GM18511 (cell line): ENCODE measurements around the gene ST8SIA5.

ENCODE experiments used
- ATAC-seq: cut with Tn5 transposase; IDR thresholded peaks from one replicate; pipeline ENCODE4 v1.9.1; 2021; ENCODE audit warnings: mild to moderate bottlenecking, moderate library complexity; ENCODE audit not compliant: unreplicated experiment

The ST8SIA5 gene

DNA sequence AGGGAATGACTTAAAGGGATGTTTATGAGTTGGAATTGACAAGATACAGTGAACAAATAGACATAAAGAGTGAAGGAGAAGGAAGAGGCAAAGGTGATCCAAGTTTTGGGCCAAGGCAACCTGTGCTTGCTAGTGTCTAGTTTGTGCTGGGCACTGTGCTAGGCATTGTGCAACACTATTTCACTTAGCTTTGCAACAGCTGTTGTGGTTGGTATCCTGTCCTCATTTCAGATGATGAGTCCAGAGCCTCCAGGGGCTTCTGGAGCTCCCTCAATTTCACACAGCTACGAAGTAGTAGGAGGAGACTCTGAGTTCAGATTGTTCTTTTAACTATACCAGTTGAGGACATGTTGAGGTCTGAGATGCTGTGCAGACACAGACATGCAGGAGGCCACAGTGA lies 81.7 kb downstream of the ST8SIA5 start:
- ATAC-seq, result no peak

DNA sequence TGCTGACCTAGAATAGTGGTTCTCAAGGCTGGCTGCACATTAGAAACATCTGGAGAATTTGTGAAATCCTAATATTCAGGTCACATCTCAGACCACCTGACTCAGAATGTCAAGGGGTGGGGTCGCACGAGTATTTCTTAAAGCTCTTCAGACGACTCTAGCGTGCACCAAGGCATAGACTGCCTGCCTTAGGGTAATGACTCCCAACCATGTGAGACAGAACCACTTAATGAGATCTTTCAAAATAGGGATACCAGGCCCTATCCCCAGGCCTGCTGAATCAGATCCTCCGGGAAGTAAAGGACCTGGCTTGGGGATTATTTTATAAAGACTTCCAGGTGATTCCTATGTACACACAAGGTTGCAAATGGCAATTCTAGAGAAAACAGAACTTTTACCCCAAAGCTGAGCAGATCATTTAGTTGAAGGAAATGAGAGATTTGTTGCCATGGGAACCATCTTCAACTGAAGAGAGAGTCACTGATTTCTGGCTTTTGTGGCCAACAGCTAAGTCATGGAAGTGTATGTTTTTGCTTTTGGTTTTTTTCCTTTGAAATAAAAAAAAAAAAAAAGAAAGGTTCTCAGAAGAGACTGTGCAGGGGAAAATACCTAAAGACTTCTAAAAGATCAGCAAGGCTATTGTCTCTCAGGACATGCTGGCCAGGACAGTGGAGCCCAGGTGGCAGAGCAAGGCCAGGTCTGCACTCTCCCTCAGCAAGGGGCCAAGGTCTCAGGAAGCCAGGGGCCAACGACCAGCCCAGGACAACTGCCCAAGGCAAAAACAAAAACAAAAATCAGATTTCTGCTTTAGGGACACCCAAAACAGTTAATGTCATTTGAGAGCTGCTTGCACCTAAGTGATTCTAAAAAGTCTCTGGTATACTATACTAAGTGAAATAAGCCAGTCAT lies 84.5 kb downstream of the ST8SIA5 start:
- ATAC-seq, result no peak

- no peak for ATAC-seq
These were observed 88.2 kb downstream of the ST8SIA5 start for GRCh38 chr18:46668694-46669093.

GRCh38 chr18:46668135-46668534 lies 88.7 kb downstream of the ST8SIA5 start:
- no peak for ATAC-seq

- ATAC-seq, result no peak
These were observed 93.3 kb downstream of the ST8SIA5 start for GRCh38 chr18:46663539-46663938.

DNA sequence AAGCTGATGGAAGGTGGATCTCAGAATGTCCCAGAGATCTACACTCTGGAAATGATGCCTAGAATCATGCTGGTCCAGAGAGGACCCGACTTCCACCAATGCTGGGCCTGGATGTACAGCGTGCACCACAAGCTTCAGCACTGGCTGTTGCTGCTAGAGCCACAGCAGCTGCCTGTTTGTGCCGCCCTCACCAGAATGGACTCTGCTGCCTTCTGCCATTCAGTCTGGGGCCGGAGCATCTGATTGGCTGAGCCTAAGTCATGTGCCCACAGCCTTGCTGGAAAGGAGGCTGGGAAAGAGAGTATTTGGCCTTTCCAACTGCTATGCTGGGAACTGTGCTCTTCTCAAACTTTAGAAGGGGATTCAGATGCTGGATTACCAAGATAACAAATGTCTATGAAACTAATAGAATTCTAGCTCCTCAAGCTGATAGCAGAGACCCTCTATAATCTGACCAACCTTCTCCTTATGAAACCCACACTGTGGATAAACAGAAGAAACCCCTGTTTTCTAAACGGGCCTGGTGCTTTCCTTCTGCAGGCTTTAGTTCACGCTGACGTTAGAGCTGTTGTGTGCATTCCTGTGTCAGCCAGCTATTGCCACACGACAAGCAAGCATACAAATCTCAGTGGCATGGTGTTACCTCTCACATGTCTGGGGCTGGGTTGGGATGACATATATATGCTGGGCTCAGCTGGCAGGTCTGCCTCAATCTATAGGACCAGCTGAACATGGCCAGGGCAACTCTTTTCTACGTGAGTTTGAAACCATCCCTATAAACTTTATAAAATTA lies 95.7 kb downstream of the ST8SIA5 start:
- no peak for ATAC-seq

DNA sequence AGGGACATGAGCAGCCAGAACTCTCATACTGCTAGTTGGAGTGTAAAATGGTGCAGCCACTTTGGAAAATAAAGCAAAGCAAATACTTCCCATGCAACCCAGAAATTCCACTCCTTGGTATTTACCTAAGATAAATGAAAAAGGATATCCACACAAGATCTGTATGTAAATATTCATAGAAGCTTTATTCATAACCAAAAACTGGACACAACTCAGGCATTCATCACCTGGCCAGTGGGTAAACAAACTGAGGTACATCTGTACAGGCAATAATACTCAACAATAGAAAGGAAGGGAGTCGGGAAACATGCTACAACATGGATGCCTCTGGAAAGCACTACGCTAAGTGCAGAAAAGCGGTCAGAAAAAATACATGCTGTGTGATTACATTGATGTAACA lies 97.4 kb downstream of the ST8SIA5 start:
- ATAC-seq, result no peak

- ATAC-seq, result no peak
These were observed 99.5 kb downstream of the ST8SIA5 start, which contains the start of gene LOXHD1 for GRCh38 chr18:46657115-46657955. TSS of gene LOXHD1 (minus strand) at chr18:46657220. CDS start at chr18:46657033, 187 bp downstream.

DNA sequence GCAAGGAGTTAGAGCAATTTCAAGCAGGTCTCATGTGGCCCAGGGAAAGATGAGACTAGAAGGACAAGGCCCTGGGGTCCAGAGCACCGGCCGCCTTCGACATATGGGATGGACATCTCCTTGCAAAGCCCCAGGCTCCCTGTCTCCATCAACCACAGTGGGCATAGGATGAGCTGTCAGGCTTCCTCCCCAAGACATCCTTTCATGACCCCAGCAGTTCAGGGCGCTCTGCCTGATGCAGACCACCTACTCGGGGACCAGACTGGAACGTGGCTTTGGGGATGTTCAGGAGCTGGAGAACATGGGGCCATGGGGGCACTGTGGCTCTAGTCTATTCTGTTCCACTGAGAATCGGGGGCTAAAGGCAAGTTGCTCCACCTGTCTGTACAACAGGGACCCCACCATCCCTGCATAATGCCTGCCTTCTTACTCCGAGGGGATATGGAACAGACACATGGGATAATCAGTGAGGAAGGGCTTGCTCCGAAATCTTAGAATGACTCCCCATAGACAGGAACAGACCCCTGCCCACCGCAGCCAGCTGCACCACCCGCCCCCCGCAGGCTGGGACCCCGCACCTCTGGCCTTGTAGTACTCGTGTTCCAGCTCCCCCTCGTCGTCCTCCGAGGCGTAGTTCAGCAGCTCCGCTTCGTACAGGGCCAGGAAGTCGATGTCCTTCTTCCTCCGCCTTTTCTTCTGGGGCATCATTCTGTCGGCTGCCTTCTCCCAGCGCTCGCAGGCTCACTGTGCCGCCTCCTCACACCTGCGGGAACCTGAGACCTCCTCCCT lies 100.3 kb downstream of the ST8SIA5 start:
- no peak for ATAC-seq

DNA sequence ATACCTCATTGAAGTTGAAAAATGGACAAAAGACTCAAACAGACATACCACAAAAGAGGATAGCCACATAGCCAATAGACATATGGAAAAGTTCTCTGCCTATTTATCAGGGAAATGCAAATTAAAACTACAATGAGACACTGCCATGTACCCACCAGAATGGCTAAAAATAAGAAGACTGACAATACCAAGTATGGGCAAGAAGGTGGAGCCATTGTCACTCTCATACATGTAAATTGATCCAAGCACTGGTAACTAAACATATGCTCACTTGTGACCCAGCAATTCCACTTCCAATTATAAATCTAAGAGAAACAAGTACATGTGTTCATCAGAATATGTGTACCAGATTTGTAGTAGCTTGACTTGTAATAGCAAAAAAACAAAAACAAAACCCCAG lies 104.5 kb downstream of the ST8SIA5 start:
- no peak for ATAC-seq

- ATAC-seq, result no peak
These were observed 106.2 kb downstream of the ST8SIA5 start for GRCh38 chr18:46650681-46651080.

- ATAC-seq, result no peak
These were observed 107.6 kb downstream of the ST8SIA5 start for GRCh38 chr18:46649071-46649862.

GRCh38 chr18:46646468-46646867 lies 110.4 kb downstream of the ST8SIA5 start:
- no peak for ATAC-seq

DNA sequence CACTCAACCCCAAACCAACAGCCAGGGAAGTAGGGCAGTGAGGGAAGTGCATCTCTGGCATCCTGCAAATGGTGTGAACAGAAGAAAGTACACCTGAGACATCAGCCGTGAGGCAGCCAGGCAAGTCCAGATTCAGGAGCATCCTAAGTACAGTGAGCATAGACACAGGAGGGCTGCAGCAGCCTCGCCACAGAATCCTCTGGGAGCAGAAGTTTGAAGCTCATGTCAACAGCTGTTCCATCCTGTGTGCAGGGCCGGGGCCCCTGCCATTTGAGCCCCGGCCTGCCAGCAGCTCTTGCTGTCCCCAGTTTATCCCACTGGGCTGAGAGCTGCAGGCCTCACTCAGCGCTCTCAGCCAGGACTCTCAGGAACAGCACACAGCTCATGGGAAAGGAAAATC lies 114.3 kb downstream of the ST8SIA5 start:
- no peak for ATAC-seq

DNA sequence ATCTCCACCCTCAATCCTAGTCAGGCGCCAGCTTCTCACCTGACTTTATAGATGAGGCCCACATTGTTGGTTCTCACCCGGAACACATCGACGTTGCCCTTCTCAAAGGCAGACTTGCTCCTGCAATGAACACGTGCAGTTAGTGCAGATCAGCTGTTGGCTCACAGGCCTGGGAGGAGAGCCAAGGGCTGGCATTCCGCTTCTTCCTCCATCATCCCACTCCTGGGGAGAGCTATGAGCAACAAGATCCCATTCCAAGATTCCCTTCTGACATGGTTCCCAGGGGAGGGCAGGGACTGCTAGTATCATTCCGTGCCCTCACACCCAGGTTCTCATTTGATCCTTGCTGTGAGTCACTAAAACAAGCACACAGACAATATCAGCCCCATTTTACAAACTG lies 114.9 kb downstream of the ST8SIA5 start:
- ATAC-seq, result no peak

DNA sequence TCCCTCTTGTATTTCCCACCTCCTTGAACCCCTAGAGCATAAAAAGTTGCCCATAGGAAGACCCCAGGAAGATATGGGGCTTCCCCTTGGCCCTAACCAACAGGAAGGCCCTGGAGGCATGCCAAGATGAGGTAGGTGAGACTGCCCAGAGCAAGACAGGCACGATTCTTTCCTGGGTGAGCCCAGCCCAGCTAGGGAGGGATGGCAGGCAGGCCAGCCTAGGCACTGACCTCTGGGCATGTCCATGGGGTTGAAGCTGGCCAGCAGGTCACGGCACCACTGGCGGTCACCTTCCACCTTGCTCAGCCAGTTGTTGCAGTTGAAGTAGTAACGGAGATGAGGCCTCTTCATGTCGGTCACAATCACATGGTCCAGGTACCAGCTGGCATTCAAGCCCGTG lies 117.5 kb downstream of the ST8SIA5 start:
- ATAC-seq, result no peak

DNA sequence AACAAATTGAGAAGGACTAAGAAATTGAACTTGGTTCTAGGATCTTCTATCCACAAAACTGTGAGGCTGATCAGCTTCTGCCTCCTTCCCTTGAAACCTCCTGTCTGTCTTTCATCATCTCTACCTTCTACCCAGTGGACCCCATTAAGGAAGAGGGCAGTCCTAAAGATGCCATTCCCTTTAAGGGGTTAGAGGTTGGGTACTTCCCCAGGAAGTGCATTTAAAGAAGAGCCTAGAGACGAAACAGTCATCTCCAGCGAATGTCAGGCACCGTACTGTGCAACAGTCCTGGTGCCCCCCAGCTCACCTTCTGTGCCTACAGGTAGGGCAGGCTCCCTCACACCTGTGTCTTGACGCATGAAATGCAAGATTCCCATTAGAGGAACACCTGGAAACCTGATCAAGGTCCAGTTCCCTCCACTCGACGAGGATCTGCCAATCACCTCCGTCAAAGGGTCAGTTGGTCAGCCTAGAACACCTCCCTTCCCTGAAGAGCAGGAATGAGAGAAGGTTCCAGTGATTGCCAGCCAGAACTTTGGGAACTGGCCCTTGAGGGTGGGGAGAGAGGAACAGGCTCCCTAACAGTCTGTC lies 120.7 kb downstream of the ST8SIA5 start:
- ATAC-seq, result no peak

DNA sequence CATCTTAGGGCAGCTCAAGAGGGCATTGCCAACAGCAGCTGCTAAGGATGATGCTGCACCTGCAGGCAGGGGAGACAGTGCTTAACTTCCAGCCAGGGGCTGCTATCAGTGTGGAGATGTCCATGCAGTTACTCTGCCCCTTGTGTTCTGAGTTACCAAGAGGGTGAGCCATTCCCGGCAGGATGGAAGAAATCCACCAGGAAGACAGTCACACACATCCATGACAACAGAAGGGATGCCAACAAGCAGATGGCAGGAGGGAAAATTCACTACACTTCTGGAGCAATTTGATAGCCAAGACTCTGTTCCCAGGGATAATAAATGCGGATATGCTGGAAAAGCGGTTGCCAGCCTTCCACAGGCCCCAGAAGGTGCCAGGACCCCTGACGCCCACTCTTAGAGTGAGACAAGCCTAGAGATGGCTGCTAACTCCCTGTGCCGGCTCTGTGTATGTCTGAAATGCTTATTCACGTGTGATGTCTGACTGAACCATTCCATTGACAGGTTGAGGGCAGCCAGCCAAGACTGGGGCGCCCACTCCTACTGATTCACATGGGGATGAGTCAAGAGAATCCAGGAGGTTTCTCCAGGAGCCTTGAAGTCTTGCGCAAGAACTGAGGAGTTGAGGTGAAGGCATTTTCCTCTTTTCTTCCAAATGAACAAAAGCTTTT lies 124.3 kb downstream of the ST8SIA5 start:
- ATAC-seq, result no peak

- ATAC-seq, result no peak
These were observed 125.9 kb downstream of the ST8SIA5 start for GRCh38 chr18:46630991-46631390.
